RPMI7951 (cell line): Measurements from ENCODE around the gene HS3ST3A1. TPM values are rescaled to one million over a fixed set of nuclear protein-coding genes. Genes with fewer than 3 reads are reported as not detected.
A peak's percentile ranks its signal among the peaks of the same experiment; 100 is the strongest.
"Not testable (repeated sequence)": the region's sequence is repeated elsewhere in the genome, so short reads cannot be mapped to it uniquely, and the experiment has no call there.

Experiments used
- DNase-seq: peaks from one replicate; pipeline ENCODE4 v3.0.0-alpha.2; 2012; ENCODE audit warnings: low read depth
- total RNA-seq: library from RNA; depleted of rRNA; stranded (reverse); fragments of >200 nt; shearing (Covaris generic); gene quantifications from 2 replicates; pipeline ENCODE4 v1.2.3, GENCODE V29; 2014

Gene HS3ST3A1
- total RNA-seq, 1 experiment from 2014 or later, result 14.7 TPM

DNA sequence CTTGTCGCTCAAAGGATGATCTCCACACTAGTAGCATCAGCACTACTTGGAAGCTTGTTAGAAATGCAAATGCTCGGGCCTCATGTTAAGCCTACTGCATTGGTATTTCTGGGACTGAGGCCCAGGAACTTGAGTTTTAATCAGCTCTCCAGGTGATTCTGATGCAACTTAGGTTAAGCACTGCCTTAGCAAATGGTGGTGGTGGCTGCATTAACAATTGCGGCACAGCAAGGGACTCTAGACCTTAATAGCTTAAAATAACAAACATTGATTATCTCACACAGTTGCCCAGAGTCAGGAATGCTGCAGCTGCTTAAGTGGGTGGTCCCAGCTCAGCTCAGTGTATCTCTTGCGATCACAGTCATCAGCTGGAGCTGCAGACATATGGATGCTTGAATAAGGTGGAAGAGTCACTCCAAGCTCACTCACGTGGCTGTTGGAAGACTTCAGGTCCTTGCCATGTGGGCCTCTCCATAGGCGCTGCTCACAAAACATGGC lies 25.8 kb downstream of the HS3ST3A1 start:
- DNase-seq, result no peak

DNA sequence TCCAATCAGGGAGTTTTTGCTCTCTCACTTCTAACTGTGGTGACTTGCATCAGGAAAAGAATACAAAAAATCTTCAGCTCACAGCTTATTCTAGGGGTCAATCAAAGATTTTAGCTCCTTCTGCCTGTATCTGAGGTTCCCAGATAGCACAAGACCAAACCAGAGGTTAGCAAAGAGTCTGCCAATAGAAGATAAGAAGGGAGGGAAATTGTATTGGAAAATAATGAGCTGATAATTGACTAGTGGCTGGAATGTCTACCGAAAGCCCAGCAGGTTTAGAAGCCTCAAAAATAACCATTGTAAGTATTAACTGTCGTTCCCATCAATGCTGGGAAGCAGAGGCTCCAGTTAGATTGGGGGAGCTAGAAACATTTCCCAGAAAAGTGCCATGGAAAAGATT lies 26.3 kb downstream of the HS3ST3A1 start:
- DNase-seq, result no peak

DNA sequence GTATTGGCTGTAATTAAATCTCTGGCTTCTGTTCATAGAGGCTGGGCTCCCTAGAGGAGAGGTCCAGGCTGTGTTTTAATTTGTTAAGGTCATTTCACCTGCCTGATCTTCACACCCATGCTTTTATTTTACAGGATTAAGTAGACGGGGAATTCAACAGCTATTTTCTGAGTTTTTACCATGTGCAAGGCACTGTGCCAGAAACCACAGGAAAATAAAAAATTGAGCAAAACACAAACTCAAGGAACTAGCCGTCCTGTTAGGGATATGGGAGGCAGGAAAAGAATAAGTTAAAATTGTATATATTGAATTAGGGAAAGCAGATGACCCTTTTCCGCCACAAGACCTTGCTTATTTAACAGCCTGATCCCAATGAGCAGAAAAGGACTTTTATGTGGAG lies 29.1 kb downstream of the HS3ST3A1 start:
- no peak for DNase-seq

DNA sequence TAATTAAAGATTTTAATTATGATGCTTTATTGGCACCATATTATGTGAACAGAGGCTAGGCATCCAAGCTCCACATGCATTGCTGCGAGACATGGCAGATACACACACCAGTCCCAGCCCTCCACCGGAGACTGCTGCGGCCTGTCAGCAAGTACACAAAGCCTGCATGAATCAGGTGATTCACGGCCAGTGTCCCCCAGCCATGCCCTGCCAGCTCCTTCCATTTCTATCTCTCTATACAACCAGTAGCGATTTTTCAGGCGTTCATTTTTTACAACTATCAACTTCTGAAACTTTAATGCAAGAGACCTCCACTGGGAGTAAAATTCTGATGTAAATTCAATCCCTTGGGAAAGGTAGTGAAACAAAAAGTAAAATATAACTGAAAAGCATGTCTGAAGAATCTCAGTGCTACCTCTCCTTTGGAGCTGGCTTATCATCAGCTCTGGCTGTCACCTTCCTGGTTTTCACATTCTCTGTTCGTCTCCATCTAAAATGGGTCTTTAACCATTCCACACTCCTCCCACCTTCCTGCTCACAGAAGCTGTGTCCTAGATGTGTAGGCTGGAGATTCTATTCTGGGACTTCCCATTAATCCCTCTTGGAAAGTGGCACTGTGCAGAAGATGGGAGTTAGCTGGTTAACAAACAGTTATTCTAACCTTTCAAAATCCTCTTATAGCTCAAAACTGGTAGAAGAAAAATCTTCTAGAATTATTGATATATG lies 32.2 kb downstream of the HS3ST3A1 start:
- no peak for DNase-seq

DNA sequence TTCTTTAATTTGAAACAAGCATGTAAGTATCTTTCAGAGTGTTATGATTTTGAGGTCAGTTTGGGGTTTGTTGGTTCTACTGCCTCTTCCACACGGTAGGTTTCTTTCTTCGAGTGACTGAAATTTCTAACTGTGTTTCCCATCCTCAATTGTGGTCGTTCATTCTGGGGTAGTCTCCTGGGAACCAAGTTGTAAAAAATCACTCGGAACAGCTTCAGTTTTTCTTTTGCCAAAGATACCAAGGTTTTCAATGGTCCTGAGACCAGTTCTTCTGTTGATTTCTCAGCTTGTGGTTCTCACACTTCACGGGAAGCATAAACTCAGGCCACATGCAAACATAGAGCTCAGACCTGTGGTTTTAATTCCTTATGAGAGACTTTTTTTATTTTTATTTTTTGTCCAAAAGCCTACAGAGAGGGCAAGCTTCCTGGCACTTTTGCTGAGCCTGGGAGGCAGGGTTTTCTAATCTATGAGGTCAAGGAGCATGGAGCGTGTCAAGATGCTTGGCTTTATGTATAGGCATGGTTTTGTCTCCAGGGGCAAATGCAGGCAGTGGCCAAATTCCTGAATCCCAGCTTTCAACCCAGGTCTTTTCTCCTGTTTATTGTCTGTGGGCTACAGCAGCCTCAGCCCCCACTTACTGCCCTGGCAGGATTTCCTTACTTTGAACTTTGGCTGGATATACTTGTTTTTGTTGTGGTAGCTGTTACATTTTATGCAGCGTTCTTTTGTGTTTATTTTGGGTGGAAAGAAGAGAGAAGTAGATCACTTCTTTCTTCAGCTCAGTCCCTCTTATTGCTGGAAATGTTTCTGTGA lies 32.9 kb downstream of the HS3ST3A1 start:
- DNase-seq, result no peak

DNA sequence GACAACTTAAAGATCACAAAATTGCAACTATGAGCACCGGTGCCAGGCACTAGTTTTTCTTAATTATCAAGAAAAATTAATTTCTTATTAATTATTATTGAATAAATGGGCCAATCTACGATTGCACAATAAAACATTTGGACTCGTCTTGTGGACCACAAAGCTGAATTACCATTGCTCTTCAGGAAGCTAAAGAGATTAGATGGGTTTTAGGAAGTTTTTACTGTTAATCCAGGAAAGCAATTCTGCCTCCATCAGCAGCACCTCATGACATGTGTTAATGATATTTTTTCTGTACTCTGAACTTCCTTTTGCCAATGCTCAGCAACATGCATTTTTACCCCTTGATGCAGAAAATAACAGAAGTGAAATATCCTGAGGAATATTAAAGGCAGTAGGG lies 37.9 kb downstream of the HS3ST3A1 start:
- no peak for DNase-seq

DNA sequence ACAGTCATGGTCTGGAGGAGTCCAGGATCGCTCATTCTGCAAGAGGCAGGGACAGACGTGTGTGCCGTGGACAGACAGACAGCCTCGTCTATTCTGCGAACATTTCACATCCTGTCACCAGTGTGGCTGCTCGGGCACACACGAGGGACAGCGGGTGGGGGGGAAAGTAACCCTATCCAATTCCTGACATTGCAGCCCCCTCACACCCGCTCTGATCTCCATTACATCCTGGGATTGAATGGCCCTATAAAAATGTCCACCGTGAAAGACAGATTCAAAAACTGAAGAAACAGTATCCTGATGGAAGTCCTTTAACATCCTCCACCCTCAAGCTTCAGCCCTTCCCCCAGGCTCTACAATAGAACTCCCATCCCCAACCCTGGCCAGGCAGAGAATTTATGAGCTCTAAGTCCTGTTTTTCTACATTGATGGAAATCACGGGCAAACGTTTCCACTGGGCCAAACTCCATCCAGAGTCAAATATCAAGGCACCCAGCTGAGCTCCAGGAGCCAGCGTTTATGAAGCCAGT lies 39.4 kb downstream of the HS3ST3A1 start:
- DNase-seq, result peak; percentile 95

DNA sequence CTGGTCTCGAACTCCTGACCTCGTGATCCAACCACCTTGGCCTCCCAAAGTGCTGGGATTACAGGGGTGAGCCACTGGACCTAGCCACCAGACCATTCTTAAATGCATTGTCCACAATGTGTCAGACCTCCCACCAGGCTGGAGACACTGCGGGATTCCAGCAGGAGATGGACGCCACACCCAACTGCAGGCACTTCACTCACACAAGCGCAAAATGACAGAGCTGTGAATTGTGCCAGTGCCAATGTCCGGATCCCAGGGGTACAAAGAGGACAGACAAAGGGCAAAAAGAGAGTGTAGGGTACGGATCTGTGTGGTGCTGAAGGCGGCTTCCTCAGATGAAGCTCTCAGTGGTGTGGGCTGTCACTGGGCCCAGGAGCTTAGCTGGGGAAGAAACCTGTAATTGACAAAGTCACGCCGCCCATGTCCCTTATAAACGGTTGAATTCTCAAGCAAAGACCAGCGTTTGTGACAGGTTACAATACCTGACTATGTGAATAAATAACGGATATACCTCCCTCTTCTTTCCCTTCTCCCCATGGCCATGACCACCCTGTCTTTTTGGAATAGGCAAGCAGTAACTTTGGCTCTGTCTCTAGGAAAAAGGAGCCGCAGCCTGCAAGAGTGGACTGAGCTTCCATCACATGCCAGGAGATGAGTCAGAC lies 40.0 kb downstream of the HS3ST3A1 start:
- DNase-seq, result peak; percentile 79

DNA sequence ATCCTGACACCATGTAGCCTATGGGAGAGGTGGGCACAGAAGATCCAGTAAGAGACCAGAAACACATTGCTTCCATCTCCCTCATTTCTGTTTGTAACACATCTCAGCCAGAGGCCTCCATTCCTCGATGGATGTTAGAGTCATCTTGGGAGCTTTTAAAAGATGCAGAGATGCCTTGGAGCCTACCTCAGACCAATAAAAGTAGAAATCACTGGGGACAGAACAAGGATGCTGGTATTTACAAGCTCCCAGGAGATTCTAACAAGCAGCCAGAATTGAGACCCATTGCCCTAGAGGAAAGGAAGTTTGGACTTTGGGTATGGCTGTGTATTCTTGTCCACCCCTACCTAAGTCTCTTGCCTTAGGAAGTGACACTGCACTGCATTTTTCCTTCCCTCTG lies 40.8 kb downstream of the HS3ST3A1 start:
- DNase-seq, result no peak

DNA sequence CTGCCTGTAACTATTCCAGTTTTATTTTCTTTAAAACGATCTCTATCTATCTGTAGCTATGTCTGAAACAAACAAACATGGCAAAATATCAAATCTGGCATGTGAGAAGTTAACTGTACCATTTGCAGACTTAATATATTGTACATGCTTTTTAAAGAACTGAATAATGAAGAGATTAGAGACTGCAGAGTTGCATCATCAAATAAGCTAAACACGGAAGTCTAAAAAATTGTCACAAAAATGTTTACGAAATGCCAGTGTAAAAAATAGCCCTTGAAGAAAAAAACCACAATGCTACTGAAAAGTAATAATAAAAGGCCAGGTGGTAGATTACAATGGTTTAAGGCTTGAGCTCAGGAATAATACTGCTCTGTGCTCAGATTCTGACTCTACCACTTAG lies 43.1 kb downstream of the HS3ST3A1 start:
- DNase-seq, result no peak

DNA sequence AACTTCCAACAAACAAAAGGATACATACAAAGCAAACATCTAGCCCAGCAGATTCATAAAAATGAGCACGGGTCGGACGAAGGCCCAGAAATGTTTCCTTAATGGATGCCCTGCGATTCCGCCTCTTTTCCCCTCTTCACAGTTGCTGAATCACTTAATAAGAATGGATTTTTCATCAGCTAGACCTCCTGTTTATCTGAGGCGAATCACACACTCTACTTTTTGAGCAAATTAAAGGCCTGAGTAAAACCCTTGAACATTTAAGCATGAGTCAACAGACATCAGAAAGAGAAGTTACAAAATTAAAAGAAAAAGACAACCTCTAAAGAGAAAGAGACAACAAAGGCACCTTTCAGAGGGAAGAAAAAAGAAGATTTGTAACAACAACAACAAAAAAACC lies 44.7 kb downstream of the HS3ST3A1 start:
- peak; percentile 64 for DNase-seq

DNA sequence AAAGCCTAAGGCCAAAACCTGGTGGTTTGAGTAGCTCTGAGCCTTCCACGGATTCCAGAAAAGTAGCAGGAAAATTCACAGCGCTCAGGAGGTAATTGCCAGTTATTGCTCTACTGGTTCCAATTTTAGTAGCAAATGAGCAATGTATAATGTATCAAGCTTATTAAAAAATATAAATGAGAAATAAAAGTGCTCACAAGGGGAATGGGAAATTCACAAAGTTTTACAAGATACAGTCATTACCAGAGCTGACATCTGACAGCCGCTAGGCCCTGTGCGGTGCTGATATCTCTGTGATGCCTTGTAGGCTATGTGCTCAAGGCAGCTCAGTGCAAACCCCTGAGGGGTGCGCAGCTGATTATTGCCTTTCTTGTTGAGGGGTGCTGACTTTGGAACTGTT lies 47.5 kb downstream of the HS3ST3A1 start:
- no peak for DNase-seq

DNA sequence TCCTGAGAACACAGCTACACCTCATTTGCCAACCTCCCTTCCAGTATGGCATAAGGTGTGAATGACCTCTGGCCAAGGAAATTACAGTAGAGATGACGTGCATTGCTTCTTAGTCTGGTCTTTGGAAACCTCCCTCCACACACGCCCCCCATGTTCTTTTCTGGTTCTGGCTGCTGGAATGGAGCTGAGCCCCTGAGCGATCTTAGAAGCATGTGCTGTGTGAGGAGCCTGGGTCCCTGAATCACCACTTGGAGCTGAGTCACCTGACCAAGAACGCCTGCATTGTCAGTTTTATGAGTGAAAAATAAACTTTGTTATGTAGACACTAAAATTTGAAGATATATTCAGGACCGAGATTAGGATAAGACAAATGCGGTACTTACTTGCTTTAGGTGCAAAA lies 51.4 kb downstream of the HS3ST3A1 start:
- peak; percentile 20 for DNase-seq

DNA sequence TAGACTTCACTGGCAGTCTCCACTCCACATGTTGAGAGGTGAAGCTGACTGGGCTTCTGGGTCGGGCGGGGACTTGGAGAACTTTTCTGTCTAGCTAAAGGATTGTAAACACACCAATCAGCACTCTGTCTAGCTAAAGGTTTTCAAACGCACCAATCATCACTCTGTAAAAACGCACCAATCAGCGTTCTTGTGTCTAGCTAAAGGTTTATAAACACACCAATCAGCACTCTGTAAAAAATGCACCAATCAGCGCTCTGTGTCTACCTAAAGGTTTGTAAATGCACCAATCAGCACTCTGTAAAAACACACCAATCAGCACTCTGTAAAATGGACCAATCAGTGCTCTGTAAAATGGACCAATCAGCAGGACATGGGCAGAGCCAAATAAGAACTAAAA lies 53.2 kb downstream of the HS3ST3A1 start:
- DNase-seq, result not testable (repeated sequence)

DNA sequence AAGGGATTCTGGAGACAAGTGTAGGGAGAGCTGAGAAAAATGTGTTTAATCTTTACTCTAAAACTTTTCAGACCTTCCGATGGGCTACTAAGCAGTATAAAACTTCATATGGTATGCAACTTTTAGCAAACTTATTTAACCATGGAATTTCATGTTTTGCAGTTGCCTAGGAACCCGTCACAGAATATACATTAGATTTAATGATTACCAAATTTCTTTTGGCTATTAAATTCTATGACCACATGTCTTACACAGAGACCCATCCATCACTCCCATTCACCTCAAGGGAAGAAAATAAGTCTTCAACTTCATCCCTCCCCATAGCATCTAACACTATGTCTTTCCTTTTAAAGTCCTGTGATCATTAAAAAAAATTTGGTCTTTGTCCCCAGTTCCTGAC lies 54.9 kb downstream of the HS3ST3A1 start:
- no peak for DNase-seq

DNA sequence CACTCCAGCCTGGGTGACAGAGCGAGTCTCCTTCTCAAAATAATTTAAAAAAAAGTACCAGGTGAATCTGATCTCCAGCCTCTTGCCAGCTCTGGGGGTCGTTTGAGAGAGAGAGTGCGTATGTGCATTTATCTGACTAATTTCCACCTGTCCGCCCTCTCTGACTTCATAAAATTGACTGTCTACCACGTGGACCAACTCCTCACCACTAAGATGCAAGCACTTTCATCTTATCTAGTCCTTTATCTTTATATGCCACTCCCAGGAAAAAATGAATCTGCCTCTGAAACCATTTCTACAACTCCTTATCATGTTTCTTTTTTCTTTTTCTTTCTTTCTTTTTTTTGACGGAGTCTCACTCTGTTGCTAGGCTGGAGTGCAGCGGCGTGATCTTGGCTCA lies 55.8 kb downstream of the HS3ST3A1 start:
- no peak for DNase-seq

DNA sequence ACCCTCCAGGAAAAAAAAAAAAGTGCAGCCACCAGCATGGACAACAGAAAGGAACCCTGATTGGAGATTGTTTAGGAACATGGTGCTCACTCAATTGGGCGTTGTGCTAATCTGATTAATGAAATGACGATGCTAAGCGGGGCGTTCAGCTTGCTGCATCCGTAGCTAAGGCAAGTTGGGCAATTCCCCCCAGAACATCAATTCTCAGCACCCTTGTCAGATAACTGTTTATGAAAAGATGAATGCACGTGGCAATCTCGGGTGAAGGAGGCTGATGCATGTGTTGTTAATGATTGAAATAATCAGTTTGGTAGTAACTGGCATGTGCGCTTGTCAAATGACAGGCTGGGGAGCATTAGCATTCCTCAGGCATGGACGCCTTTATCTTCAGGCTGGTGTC lies 57.0 kb downstream of the HS3ST3A1 start:
- no peak for DNase-seq

DNA sequence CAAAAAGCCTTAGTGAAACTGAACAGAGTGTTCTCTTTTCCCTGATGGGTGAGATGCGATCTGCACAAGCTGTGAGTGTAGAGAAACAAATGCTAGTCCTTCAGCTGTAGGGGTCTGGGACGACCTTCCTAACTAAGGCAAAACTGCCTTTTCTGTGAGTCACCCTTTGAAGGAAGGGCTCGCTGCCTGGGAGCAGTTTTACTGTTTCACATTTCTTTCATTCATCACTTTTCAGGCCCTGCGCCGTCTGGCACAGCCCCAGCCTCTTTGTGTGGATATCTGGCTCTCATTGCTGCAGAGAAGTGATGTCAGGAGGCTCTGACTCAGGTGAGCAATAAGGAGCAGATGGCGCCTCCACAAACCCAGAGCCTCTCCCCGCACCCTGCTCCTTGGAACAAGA lies 57.4 kb downstream of the HS3ST3A1 start:
- DNase-seq, result peak; percentile 95

DNA sequence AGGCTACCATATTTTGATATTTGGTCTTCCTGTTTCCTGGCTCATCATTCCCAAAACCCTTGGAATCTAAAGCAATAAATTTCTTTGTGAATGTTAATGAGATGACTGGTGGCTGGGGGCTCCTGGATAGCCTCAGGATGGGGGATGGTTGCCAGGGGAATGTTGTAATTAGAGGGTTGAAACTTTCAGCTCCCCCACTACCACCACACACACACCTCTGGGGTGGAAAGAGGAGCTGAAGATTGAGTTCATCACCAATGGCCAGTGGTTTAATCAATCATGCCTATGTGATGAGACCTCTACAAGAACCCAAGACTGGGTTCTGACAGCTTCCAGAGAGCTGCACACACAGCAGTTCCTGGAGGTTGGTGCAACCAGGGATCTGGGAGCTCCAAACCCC lies 59.1 kb downstream of the HS3ST3A1 start:
- no peak for DNase-seq

DNA sequence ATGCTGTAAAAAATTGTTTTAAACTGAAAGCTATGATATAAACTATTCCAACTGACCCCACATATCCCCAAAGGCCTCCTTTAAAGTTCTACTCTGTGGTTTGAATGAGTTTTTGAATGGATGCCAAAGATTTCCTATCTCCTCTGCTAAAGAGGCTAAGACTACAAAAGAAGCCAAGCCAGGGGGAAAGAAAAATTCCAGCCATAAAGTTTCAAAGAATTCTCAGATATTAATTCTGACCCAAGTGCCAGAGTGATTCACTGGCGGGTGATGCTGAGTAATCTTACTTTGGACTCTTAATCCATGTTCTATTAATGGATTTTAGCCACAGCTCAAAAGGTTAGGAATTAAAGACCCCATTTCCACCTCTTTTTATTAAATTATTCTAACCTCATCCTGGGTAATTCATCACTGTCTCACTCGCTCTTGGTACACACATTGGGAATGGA lies 60.7 kb downstream of the HS3ST3A1 start:
- DNase-seq, result peak; percentile 95

DNA sequence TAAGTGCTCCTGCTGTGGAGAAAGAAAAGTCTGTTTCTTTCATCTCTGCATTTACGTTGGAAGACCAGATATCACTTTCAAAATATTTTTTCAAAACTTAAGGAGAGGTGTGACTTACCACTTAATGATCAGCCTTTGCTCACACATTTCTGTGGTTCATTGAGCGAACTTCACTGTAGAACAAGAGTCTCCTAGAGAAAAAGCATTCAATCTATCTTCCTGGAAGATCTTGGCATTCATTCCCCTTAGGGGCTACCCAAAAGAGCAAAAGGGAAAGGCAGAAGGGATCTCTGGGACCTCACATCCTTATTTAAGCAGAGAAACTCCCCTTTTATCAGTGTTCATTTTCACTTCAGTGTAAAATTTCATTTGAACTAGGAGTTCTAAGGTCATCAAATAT lies 61.2 kb downstream of the HS3ST3A1 start:
- DNase-seq, result peak; percentile 73

DNA sequence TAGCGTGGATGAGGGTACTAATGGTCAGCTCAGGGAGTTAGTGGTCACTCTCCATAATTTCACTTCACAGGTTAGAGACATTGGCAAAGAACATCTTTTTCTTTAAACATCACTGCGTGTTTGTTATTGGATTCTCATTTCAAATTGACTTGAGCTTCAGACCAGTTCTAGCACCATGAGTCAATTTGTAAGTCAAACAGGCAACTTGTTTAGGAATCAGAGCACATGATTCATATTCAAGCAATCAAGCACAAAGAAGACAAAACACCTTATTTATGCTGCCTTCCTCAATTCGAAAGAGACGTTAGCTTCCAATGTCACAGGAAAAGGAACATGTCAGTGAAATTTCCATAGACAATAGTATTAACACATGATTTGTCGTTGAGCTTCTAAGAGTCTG lies 62.3 kb downstream of the HS3ST3A1 start:
- no peak for DNase-seq
